Amygdala (tissue), 56 donors: ENCODE data around the gene RAB11A.

ENCODE experiments used
- DNase-seq, 56 donors: peaks; one replicate each; lab custom pipeline; 2025; lab: John Stamatoyannopoulos, UW

The RAB11A gene

GRCh38 chr15:65914981-65915925 lies 46.0 kb downstream of the RAB11A start:
- DNase-seq: no peak

GRCh38 chr15:65916041-65916663 lies 46.9 kb downstream of the RAB11A start:
- DNase-seq: no peak

GRCh38 chr15:65916664-65917406 lies 47.5 kb downstream of the RAB11A start:
- DNase-seq: peak in 51 of 56 donors; percentile 6 to 81 (median 54)

GRCh38 chr15:65917407-65917756 lies 48.1 kb downstream of the RAB11A start:
- no peak for DNase-seq

GRCh38 chr15:65917936-65918335 lies 48.6 kb downstream of the RAB11A start:
- DNase-seq: no peak

GRCh38 chr15:65918357-65918920 lies 49.1 kb downstream of the RAB11A start:
- DNase-seq: no peak

GRCh38 chr15:65918945-65919344 lies 49.7 kb downstream of the RAB11A start:
- no peak for DNase-seq

- DNase-seq: no peak
Measured at GRCh38 chr15:65919353-65919752, 50.1 kb downstream of the RAB11A start.

- DNase-seq: no peak
Measured at GRCh38 chr15:65920121-65920520, 50.8 kb downstream of the RAB11A start.

- no peak for DNase-seq
Measured at GRCh38 chr15:65920825-65921309, 51.6 kb downstream of the RAB11A start.

- peak in 12 of 56 donors; percentile 3 to 53 (median 12) for DNase-seq
Measured at GRCh38 chr15:65921780-65922179, 52.5 kb downstream of the RAB11A start.

- DNase-seq: no peak
Measured at GRCh38 chr15:65922621-65923020, 53.3 kb downstream of the RAB11A start.

- peak in 3 of 56 donors; percentile 10 to 56 (median 14) for DNase-seq
Measured at GRCh38 chr15:65923264-65923663, 54.0 kb downstream of the RAB11A start.

GRCh38 chr15:65924004-65924403 lies 54.7 kb downstream of the RAB11A start:
- no peak for DNase-seq

GRCh38 chr15:65925338-65925737 lies 56.0 kb downstream of the RAB11A start:
- DNase-seq: no peak

- no peak for DNase-seq
Measured at GRCh38 chr15:65926459-65926858, 57.2 kb downstream of the RAB11A start.

GRCh38 chr15:65926899-65927298 lies 57.6 kb downstream of the RAB11A start:
- no peak for DNase-seq

- DNase-seq: no peak
Measured at GRCh38 chr15:65927545-65927944, 58.3 kb downstream of the RAB11A start.

GRCh38 chr15:65929573-65929972 lies 60.3 kb downstream of the RAB11A start:
- DNase-seq: no peak

- DNase-seq: no peak
Measured at GRCh38 chr15:65930134-65930533, 60.8 kb downstream of the RAB11A start.

GRCh38 chr15:65931221-65931620 lies 61.9 kb downstream of the RAB11A start:
- DNase-seq: no peak
